Ishikawa (cell line): ENCODE data around the gene PCDHB11.

Experiments
- CEBPB ChIP-seq: IDR thresholded peaks from 2 replicates; pipeline ENCODE4 v1.6.1; 2012
- CREB1 ChIP-seq: IDR thresholded peaks from 2 replicates; pipeline ENCODE4 v1.6.1; 2012; ENCODE audit warnings: low read depth
- EP300 ChIP-seq: IDR thresholded peaks from 2 replicates; pipeline ENCODE4 v1.6.1; 2012; ENCODE audit warnings: borderline replicate concordance
- FOXM1 ChIP-seq: IDR thresholded peaks from 2 replicates; pipeline ENCODE4 v1.6.1; 2012; ENCODE audit warnings: low read depth, borderline replicate concordance
- MAX ChIP-seq: IDR thresholded peaks from 2 replicates; pipeline ENCODE4 v1.6.1; 2012
- NFIC ChIP-seq: IDR thresholded peaks from 2 replicates; pipeline ENCODE4 v1.6.1; 2012
- RAD21 ChIP-seq: IDR thresholded peaks from 2 replicates; pipeline ENCODE4 v1.6.1; 2012; ENCODE audit warnings: low read depth
- REST ChIP-seq: IDR thresholded peaks from 2 replicates; pipeline ENCODE4 v1.6.1; 2012; ENCODE audit warnings: low read depth, mild to moderate bottlenecking
- TAF1 ChIP-seq: IDR thresholded peaks from 2 replicates; pipeline ENCODE4 v1.6.1; 2012; ENCODE audit warnings: low read depth, mild to moderate bottlenecking
- TCF12 ChIP-seq: IDR thresholded peaks from 2 replicates; pipeline ENCODE4 v1.6.1; 2012; ENCODE audit warnings: low read depth
- TEAD4 ChIP-seq: IDR thresholded peaks from 2 replicates; pipeline ENCODE4 v1.6.1; 2012
- USF1 ChIP-seq: IDR thresholded peaks from 2 replicates; pipeline ENCODE4 v1.6.1; 2012
- YY1 ChIP-seq: IDR thresholded peaks from 2 replicates; pipeline ENCODE4 v1.6.1; 2012; ENCODE audit warnings: low read depth
- ZBTB7A ChIP-seq: IDR thresholded peaks from 2 replicates; pipeline ENCODE4 v1.6.1; 2012; ENCODE audit warnings: low read depth

GRCh38 chr5:141150993-141151325, 48.5 kb upstream of the PCDHB11 start:
- TF ChIP-seq EP300, result no peak
- no peak for TF ChIP-seq ZBTB7A
- TF ChIP-seq MAX, result no peak
- no peak for TF ChIP-seq RAD21
- no peak for TF ChIP-seq TAF1
- TF ChIP-seq TCF12, result no peak
- TF ChIP-seq NFIC, result no peak
- no peak for TF ChIP-seq USF1
- TF ChIP-seq CEBPB, result no peak
- no peak for TF ChIP-seq CREB1
- TF ChIP-seq FOXM1, result no peak
- TF ChIP-seq REST, result no peak
- TF ChIP-seq YY1, result no peak
- TF ChIP-seq TEAD4, result no peak
